Stimulated activated CD4-positive, alpha-beta T cell treated with anti-CD3 and anti-CD28 coated beads, Interleukin-1b, Interleukin-23, amount 100 ng/mL, for 24 hours (primary cell): ENCODE data around the gene RBM46.
"Not testable (repeated sequence)": the region's sequence is repeated elsewhere in the genome, so short reads cannot be mapped to it uniquely, and the experiment has no call there.

Source experiments
- DNase-seq, 4 experiments: peaks; one replicate each; pipeline ENCODE4 v3.0.0-alpha.2; 2020; ENCODE audit warnings: low read depth in 4 of 4, low spot score in 1 of 4

Gene RBM46

GRCh38 chr4:154836513-154836912 is 55.4 kb downstream of the RBM46 start:
- no peak for DNase-seq

GRCh38 chr4:154838155-154838554 is 57.1 kb downstream of the RBM46 start:
- no peak for DNase-seq

DNA sequence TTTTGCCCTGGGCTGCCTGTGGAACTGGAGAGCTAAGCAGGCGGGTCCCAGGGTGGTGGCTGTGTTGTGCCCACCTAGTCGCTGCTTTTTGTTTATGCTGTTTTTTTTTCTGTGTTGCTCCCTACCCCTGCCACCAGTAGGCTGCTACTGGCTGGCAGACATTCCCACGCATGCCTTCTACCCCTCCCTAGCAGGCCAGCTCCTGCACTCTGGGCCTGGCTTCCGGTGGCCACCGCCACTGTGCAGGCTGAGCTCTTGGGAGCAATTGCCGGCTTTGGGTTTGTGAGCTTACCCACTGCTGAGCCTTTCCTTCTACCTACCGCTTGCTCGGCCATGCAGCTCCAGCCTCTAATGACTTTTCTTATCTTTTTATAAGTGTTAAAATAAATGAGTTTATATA is 57.6 kb downstream of the RBM46 start:
- no peak for DNase-seq

DNA sequence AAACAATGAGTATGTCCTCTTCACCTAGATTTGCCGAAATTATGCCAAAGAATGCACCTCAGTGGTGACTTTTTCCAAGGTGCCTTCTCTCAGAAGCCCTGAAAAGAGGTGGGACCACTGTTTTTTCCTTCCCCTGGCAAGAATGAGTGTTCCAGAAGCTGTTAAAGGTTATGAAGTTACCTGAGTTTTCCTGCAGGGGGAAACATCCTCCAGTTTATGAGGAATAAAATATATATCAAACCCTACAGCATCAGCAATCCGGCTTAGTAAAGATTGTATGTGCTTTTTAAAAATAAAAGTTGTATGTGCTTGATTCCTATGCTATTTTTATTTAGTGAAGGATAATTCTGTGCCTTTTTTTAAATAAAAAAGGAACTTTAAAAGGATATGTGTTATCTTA is 73.3 kb downstream of the RBM46 start:
- no peak for DNase-seq

DNA sequence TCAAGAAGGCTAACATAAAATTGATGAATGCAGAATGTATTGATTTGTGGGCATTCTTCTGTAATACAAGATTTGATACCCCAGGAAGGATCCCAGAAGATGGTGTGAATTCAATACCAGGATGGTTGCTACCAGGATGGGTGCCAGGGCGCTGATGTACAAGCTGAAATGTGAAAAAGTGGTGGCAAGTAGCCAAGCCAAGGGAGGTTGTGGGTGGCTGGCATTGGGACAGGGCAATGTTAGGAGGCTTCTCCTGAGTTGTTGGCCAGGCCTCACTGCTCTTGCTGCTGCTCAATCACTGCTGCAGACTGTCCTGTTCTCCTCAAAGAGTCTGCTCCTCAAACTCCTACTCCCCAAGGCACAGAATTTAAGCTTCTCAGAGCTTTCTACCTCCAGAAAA is 77.1 kb downstream of the RBM46 start:
- no peak for DNase-seq

DNA sequence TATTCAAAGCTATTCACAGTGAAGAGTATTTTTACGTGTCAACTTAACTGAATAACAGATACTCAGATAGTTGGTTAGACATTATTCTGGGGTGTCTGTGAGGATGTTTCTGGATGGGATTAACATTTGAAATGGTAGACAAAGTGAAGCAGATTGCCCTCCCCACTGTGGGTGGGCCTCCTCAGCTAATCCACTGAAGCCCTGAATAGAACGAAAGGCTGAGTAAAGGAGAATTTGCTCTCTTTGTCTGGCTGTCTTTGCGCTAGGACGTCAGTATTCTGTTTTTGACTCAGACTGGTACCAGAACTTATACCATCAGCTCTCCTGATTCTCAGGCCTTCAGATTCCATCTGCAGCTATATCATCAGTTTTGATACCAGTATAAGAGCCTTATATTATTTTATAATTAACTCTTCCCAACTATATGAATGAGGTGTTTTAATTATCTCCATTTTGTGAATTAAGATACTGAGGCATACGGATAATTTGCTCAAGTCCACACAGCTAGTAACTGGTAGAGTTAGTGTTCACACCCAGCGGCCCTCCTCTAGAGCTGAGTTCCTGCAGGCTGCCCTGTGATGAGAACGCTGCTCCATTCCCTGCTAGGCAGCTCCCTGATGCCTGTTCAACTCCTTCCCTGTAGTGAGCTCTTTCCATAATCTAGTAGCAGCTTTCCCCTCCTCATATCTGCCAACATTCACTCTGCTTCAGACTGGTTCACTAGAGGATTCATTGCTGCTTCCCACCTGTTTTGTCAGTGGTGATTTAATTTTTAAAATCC is 87.5 kb downstream of the RBM46 start:
- DNase-seq: no peak

GRCh38 chr4:154869301-154869700 is 88.2 kb downstream of the RBM46 start:
- DNase-seq: no peak

DNA sequence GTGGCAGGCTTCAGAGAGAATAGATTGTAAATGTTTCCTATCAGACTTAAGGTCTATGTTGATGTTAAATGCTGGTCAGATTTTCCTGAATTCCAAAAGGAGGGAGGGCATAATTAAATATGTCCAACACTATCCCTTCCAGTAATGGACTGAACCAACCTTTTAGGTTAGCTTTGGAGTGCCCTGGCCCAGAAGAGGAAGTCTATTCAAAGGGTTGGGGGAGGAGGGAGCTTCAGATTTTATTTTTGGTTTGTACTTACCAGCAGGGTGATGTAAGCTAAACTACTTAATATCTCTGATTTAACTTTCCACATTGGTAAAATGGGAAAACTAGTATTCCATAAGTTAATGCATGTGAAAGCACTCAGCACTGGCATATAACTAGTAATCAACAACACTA is 91.1 kb downstream of the RBM46 start:
- DNase-seq: no peak

GRCh38 chr4:154874049-154874448 is 93.0 kb downstream of the RBM46 start:
- DNase-seq: not testable (repeated sequence)

DNA sequence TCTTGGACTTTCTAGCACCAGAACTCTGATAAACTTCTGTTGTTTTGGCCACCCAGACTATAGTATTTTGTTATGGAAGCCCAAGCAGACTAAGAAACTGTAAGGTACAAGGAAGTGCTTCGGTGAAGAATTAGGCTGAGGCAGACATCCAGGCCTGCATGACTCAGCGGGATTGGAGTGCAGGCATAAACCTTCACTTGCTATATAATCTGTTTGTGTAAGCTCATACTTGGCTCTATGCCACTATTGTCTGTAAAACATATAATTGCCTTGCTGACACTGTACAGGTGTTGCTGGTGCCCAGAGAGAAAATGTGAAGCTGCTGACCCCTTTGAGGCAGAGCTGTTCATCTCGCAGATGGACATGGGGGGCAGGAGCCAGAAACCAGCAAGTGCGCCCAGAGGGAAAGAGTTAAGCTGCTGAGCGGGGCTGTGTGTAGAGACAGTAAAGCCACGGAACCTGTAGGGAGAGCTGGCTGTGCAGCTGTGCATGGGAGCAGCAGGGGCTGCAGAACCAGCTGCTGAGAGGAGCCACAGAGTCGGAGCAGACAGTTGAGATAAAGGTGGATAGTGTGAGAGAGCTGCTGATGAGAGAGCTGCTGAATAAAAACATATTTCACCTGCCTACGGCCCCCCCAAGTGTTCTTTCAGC is 96.2 kb downstream of the RBM46 start:
- DNase-seq: no peak
